Gastroesophageal sphincter (tissue), 4 donors: ENCODE results near the gene BTBD9. TPM values are rescaled to one million over a fixed set of nuclear protein-coding genes. Genes with fewer than 3 reads are reported as not detected.

Experiments
- ATAC-seq: fragments of 150-250 bp; one replicate; pipeline ENCODE4 v1.9.1; 2016; ENCODE audit warnings: mild to moderate bottlenecking, moderate library complexity
- H3K27ac ChIP-seq, 4 donors: fragments of 200-600 bp; sonication (generic) in 3 of 4; 1 replicate in 3 of 4; 2 replicates in 1 of 4; pipeline ENCODE4 v1.5.1; 2016 to 2019
- H3K27me3 ChIP-seq: fragments of 200-600 bp; sonication (generic); one replicate; pipeline ENCODE4 v1.5.1; 2019
- H3K36me3 ChIP-seq, 2 donors: fragments of 200-600 bp; sonication (generic); one replicate each; pipeline ENCODE4 v1.5.1; 2019; ENCODE audit warnings: control low read depth in 1 of 2
- H3K4me1 ChIP-seq, 3 donors: fragments of 200-600 bp; sonication (generic); 1 replicate in 2 of 3; 2 replicates in 1 of 3; pipeline ENCODE4 v1.5.1; 2016 to 2019; ENCODE audit warnings: control low read depth in 2 of 3
- H3K4me3 ChIP-seq, 2 donors: fragments of 200-600 bp; sonication (generic); one replicate each; pipeline ENCODE4 v1.5.1; 2019; ENCODE audit warnings: mild to moderate bottlenecking in 1 of 2, moderate library complexity in 1 of 2
- H3K9me3 ChIP-seq, 3 donors: fragments of 200-600 bp; sonication (generic); one replicate each; pipeline ENCODE4 v1.5.1; 2017 to 2019; ENCODE audit warnings: control low read depth in 2 of 3
- CTCF ChIP-seq, 4 experiments: fragments of 200-600 bp in 2 of 4; fragments of 450-650 bp in 2 of 4; sonication (generic) in 1 of 4; IDR thresholded peaks; one replicate each; pipeline ENCODE4 v1.5.1; 2017 to 2019; ENCODE audit warnings: antibody characterized with exemption in 4 of 4, mild to moderate bottlenecking in 2 of 4, moderate library complexity in 2 of 4
- EP300 ChIP-seq: sonication (generic); formaldehyde crosslinking; IDR thresholded peaks from one replicate; pipeline ENCODE4 v1.6.1; 2017; ENCODE audit warnings: antibody characterized with exemption, mild to moderate bottlenecking
- POLR2A ChIP-seq, 2 donors: fragments of 450-650 bp; IDR thresholded peaks; one replicate each; pipeline ENCODE4 v1.6.1; 2017; ENCODE audit warnings: antibody characterized with exemption in 2 of 2, mild to moderate bottlenecking in 2 of 2, moderate library complexity in 1 of 2
- POLR2AphosphoS5 ChIP-seq: sonication (generic); formaldehyde crosslinking; IDR thresholded peaks from one replicate; pipeline ENCODE4 v1.6.1; 2017; ENCODE audit warnings: antibody characterized with exemption
- WGBS, 2 donors: methylation state at CpG; one replicate each; pipeline ENCODE4 v1.1.5; 2018; ENCODE audit warnings: low coverage in 1 of 2; 5-methylcytosine and 5-hydroxymethylcytosine counted together
- total RNA-seq, 4 donors: library from RNA; depleted of rRNA; stranded (reverse); fragments of >200 nt; gene quantifications; one replicate each; pipeline ENCODE4 v1.1.0, GENCODE V29; 2016

Gene BTBD9
- total RNA-seq, 4 donors from 2014 or later = 11.3 to 18.9 (median 13.8) TPM

GRCh38 chr6:38413102-38413800 is 226.5 kb downstream of the BTBD9 start:
- no peaks in the 10 kb centered on the region for H3K27me3 ChIP-seq
- TF ChIP-seq EP300 = no peak
- ATAC-seq = no peak
- no peak overlapping the region for H3K27ac ChIP-seq
- H3K4me3 ChIP-seq = no peak overlapping the region
- no peaks in the 10 kb centered on the region for H3K4me1 ChIP-seq
- no peaks in the 10 kb centered on the region for H3K9me3 ChIP-seq
- 55 to 70% methylated on average over 4 of the region's 4 CpGs for WGBS, 2 donors
- no peaks in the 10 kb centered on the region for H3K36me3 ChIP-seq

DNA sequence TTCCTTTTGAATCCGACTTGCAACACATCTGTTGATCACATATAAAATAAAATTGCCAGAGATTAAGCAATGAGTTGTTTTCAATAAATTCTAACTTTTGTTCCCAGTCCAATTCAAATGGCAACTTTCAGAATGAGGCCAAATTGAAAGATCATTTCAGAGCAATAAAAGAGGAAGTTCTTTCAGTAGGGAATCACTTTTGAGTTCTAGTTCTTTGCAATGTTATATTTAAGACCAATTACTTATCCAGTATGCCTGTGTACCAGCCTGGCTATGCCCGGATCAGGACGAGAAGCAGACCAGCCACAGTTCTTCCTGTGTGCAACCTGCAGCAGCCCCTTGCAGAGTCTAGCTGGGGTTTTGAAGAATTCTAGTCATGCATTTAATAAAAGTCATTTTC is 232.5 kb downstream of the BTBD9 start:
- Histone ChIP-seq H3K36me3 (no peaks in the 10 kb centered on the region), H3K27ac (no peak overlapping the region), H3K4me1 (peaks cover 0 to 19% (median 0%) of the 10 kb centered on the region in 3 donors), H3K27me3 (no peaks in the 10 kb centered on the region), H3K4me3 (no peak overlapping the region), H3K9me3 (no peaks in the 10 kb centered on the region)
- WGBS, 2 donors = 51 to 80% methylated on average over 3 of the region's 3 CpGs
- TF ChIP-seq EP300 (no peak), POLR2AphosphoS5 (no peak), POLR2A (IDR thresholded peaks at IDR 0.05) (no peak), CTCF (IDR thresholded peaks at IDR 0.05) (no peak)
- no peak for ATAC-seq

- TF ChIP-seq POLR2A (IDR thresholded peaks at IDR 0.05) (no peak), EP300 (no peak), POLR2AphosphoS5 (no peak), CTCF (IDR thresholded peaks at IDR 0.05) (no peak)
- Histone ChIP-seq H3K36me3 (no peaks in the 10 kb centered on the region), H3K27me3 (no peaks in the 10 kb centered on the region), H3K4me1 (peaks cover 0 to 19% (median 0%) of the 10 kb centered on the region in 3 donors), H3K4me3 (no peak overlapping the region), H3K9me3 (no peaks in the 10 kb centered on the region), H3K27ac (no peak overlapping the region)
- 100% methylated on average over 1 of the region's 1 CpG for whole genome bisulfite sequencing, 2 donors
- ATAC-seq = no peak
Measured at GRCh38 chr6:38406096-38406495, 233.6 kb downstream of the BTBD9 start.

DNA sequence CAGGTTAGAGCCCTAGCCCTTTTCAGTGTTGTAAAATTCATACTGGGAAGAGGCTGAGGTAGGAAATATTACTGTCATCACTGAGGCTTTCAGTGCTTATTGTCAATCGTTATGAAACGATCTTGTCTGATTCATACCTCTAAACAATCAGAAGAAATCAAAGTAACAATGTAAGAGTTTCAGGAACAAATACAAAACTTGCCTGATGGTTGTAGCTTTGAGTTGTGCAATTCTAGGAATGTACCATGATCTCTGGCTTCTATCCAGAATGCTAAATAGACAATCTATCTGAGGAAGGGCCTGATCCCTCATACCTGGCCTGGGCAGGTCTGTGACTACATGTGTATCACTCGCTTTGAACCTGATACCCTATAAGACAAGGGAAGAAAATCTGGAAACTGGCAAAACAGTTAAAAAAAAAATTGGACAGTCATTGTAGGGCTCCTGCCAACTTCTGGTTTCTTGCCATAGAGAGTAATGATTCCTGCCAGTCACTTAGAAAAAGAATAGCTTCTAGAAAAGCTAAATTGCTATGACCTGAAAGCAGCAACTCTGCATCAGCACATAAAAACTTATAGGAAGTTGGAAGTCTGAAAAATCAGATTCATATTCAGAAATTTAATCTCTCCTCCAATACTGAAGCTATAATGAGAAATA is 234.7 kb downstream of the BTBD9 start:
- Histone ChIP-seq H3K4me1 (peaks cover 0 to 19% (median 0%) of the 10 kb centered on the region in 3 donors), H3K36me3 (no peaks in the 10 kb centered on the region), H3K27me3 (no peaks in the 10 kb centered on the region), H3K27ac (no peak overlapping the region), H3K4me3 (no peak overlapping the region), H3K9me3 (no peaks in the 10 kb centered on the region)
- WGBS, 2 donors = 67 to 76% methylated on average over 3 of the region's 3 CpGs
- ATAC-seq = no peak
- TF ChIP-seq POLR2AphosphoS5 (no peak), POLR2A (IDR thresholded peaks at IDR 0.05) (no peak), EP300 (no peak), CTCF (IDR thresholded peaks at IDR 0.05) (no peak)

DNA sequence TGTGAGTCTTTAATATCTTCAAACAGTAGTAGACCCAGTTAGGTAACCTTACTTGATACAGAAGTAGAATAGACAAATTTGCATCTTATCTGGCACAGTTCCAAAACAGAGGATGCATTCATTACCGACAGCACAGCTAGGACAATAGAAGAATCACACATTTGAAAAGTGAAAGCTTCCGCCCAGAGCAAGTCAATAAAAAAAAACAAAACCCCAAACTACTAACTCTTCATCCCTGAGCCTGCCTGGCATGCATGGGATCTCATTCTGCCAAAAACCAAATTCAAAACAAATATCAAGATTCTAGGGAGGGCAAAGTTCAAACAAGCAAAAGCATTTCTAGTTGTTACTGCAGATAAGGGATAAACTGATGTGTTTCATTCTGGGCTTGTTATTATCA is 235.4 kb downstream of the BTBD9 start:
- no peak overlapping the region for H3K4me3 ChIP-seq
- 53 to 55% methylated on average over 2 of the region's 2 CpGs for WGBS, 2 donors
- H3K27ac ChIP-seq = no peak overlapping the region
- no peaks in the 10 kb centered on the region for H3K27me3 ChIP-seq
- no peaks in the 10 kb centered on the region for H3K9me3 ChIP-seq
- ATAC-seq = no peak
- H3K4me1 ChIP-seq = peaks cover 0 to 19% (median 0%) of the 10 kb centered on the region in 3 donors
- no peaks in the 10 kb centered on the region for H3K36me3 ChIP-seq
- no peak for TF ChIP-seq POLR2AphosphoS5
- TF ChIP-seq POLR2A (IDR thresholded peaks at IDR 0.05) = no peak
- TF ChIP-seq CTCF (IDR thresholded peaks at IDR 0.05) = no peak
- no peak for TF ChIP-seq EP300
